HepG2 (cell line): ENCODE data around the gene TSNAXIP1. TPM values are rescaled to one million over a fixed set of nuclear protein-coding genes. Genes with fewer than 3 reads are reported as not detected.

Source experiments
- ATF2 ChIP-seq: sonication (generic); formaldehyde crosslinking; IDR thresholded peaks from 2 replicates; pipeline ENCODE4 v1.4.0; 2020; ENCODE audit warnings: missing genetic modification reagents
- BCLAF1 ChIP-seq: fragments of 450-650 bp; IDR thresholded peaks from 2 replicates; pipeline ENCODE4 v1.6.1; 2017; ENCODE audit warnings: mild to moderate bottlenecking
- DMTF1 ChIP-seq: sonication (generic); formaldehyde crosslinking; IDR thresholded peaks from 2 replicates; pipeline ENCODE4 v1.4.0; 2020; ENCODE audit warnings: mild to moderate bottlenecking, missing genetic modification reagents
- EHMT2 ChIP-seq: fragments of 200-600 bp; sonication (generic); IDR thresholded peaks from 2 replicates; pipeline ENCODE4 v1.7.0; 2017; ENCODE audit warnings: antibody characterized with exemption, low read depth, low read length, borderline replicate concordance
- IKZF5 ChIP-seq: IDR thresholded peaks from 2 replicates; pipeline ENCODE4 v1.6.1; 2018; ENCODE audit warnings: missing genetic modification reagents, mild to moderate bottlenecking, missing compliant biosample characterization
- KLF16 ChIP-seq, 2 experiments: sonication (generic) in 1 of 2; formaldehyde crosslinking in 1 of 2; IDR thresholded peaks; 2 replicates each; pipeline versions ENCODE4 v1.6.1 to v1.8.0; 2016 to 2023; ENCODE audit warnings: missing genetic modification reagents in 2 of 2, missing compliant biosample characterization in 1 of 2
- PHF5A ChIP-seq: IDR thresholded peaks from one replicate; pipeline ENCODE4 v1.6.1; 2018; ENCODE audit warnings: low read depth, missing genetic modification reagents; ENCODE audit not compliant: unreplicated experiment
- RELA ChIP-seq: sonication (generic); formaldehyde crosslinking; IDR thresholded peaks from 2 replicates; pipeline ENCODE4 v1.4.0; 2020; ENCODE audit warnings: missing genetic modification reagents
- SETDB1 ChIP-seq: sonication (generic); formaldehyde crosslinking; IDR thresholded peaks from 2 replicates; pipeline ENCODE4 v1.5.1; 2020; ENCODE audit warnings: missing genetic modification reagents, mild to moderate bottlenecking, borderline replicate concordance
- TMF1 ChIP-seq: sonication (generic); formaldehyde crosslinking; IDR thresholded peaks from 2 replicates; pipeline ENCODE4 v1.8.1; 2022; ENCODE audit warnings: low read depth, missing genetic modification reagents
- ZBTB7A ChIP-seq: sonication (generic); formaldehyde crosslinking; IDR thresholded peaks from 2 replicates; pipeline ENCODE4 v1.8.0; 2022; ENCODE audit warnings: mild to moderate bottlenecking, missing genetic modification reagents
- ZNF44 ChIP-seq: sonication (generic); formaldehyde crosslinking; IDR thresholded peaks from 2 replicates; pipeline ENCODE4 v1.5.1; 2020; ENCODE audit warnings: mild to moderate bottlenecking, missing genetic modification reagents
- ZNF503 ChIP-seq: sonication (generic); formaldehyde crosslinking; IDR thresholded peaks from 2 replicates; pipeline ENCODE4 v1.4.0; 2020; ENCODE audit warnings: missing genetic modification reagents
- ZNF800 ChIP-seq: sonication (generic); formaldehyde crosslinking; IDR thresholded peaks from 2 replicates; pipeline ENCODE4 v1.4.0; 2020; ENCODE audit warnings: missing genetic modification reagents
- polyA plus RNA-seq, 8 experiments: library from polyadenylated mRNA; depleted of rRNA in 3 of 8; stranded (reverse) in 7 of 8; unstranded in 1 of 8; fragments of >200 nt; fragmentation: Illumina TruSeq in 4 of 8; extraction: Trizol in 4 of 8; gene quantifications; 2 replicates each; pipeline versions ENCODE4 v1.2.1 to v1.2.3, GENCODE V29; 2011 to 2016; ENCODE audit warnings: low read depth in 4 of 8, missing spikeins in 1 of 8, mixed read lengths in 1 of 8; ENCODE audit not compliant: insufficient read depth in 1 of 8
- total RNA-seq, 5 experiments: library from RNA; depleted of rRNA; stranded (reverse); fragments of >200 nt; fragmentation: Illumina TruSeq; extraction: Trizol; gene quantifications; 2 replicates each; pipeline ENCODE4 v1.2.3, GENCODE V29; 2016; ENCODE audit warnings: low read depth in 1 of 5

TSNAXIP1 gene
- total and polyA plus RNA-seq, 2 of the 13 experiments (the other 11 are each of a cell fraction or from before 2014, with no cell fraction given) = 0.37 to 0.86 TPM

GRCh38 chr16:67846320-67847063 is 39.8 kb downstream of the TSNAXIP1 start, which contains the start of gene NUTF2 (continued):
- TF ChIP-seq PHF5A = peak; percentile 49
- peak; percentile 80 for TF ChIP-seq ZBTB7A (CRISPR knock-in tag)
- TF ChIP-seq EHMT2 = no peak
- peak in 1 of 2 experiments; percentile 85; a peak in 1 of 4 replicates for TF ChIP-seq KLF16 (CRISPR knock-in tag; IDR thresholded peaks at IDR 0.05)
- TF ChIP-seq DMTF1 = no peak
- peak; percentile 13; the same call in 1 of the 2 replicates for TF ChIP-seq ZNF800 (CRISPR knock-in tag)
- peak; percentile 70; the same call in 1 of the 2 replicates for TF ChIP-seq IKZF5 (CRISPR knock-in tag)
- 0 out of 2 replicates have a peak, but pooled peaks have one; percentile 19 for TF ChIP-seq RELA
- TF ChIP-seq ZNF44 (CRISPR knock-in tag) = peak; percentile 67; the same call in 1 of the 2 replicates
- no peak for TF ChIP-seq SETDB1 (CRISPR knock-in tag)
- TF ChIP-seq TMF1 (CRISPR knock-in tag) = peak; percentile 63; the same call in 1 of the 2 replicates
- TF ChIP-seq ZNF503 (CRISPR knock-in tag) = peak; percentile 73; the same call in 1 of the 2 replicates
- TF ChIP-seq BCLAF1 = no peak
- TF ChIP-seq ATF2 (CRISPR knock-in tag) = peak; percentile 64; the same call in 1 of the 2 replicates
